Activated CD8-positive, alpha-beta T cell treated with anti-CD3 and anti-CD28 coated beads for 36 hours (primary cell): ENCODE results near the gene ZNF358. TPM values are rescaled to one million over a fixed set of nuclear protein-coding genes. Genes with fewer than 3 reads are reported as not detected.

Experiments
- ATAC-seq: fragments of 200-7000 bp; cut with Tn5 transposase; one replicate; pipeline ENCODE4 v1.10.0; 2021; ENCODE audit warnings: mild to moderate bottlenecking, moderate library complexity
- CTCF ChIA-PET: fragments of 350-600 bp; sonication (Branson Sonifier 250); formaldehyde crosslinking; loops from one replicate; lab custom pipeline; 2021; ENCODE audit warnings: antibody characterized with exemption; lab: Charles Lee
- POLR2A ChIA-PET: fragments of 350-600 bp; sonication (Branson Sonifier 250); formaldehyde crosslinking; loops from one replicate; lab custom pipeline; 2021; ENCODE audit warnings: antibody characterized with exemption; lab: Charles Lee
- DNase-seq: peaks from one replicate; pipeline ENCODE4 v3.0.0-alpha.2; 2020
- H3K27ac Mint-ChIP-seq: one replicate; pipeline ENCODE4 v1.8.0; 2021; ENCODE audit warnings: mild to moderate bottlenecking, mixed read lengths
- H3K27me3 Mint-ChIP-seq: one replicate; pipeline ENCODE4 v1.8.0; 2021; ENCODE audit warnings: mixed read lengths
- H3K36me3 Mint-ChIP-seq: one replicate; pipeline ENCODE4 v1.8.0; 2021; ENCODE audit warnings: low read depth, mixed read lengths
- H3K4me1 Mint-ChIP-seq: one replicate; pipeline ENCODE4 v1.8.0; 2021; ENCODE audit warnings: low read depth, mixed read lengths
- H3K4me3 Mint-ChIP-seq: one replicate; pipeline ENCODE4 v1.8.0; 2021; ENCODE audit warnings: mild to moderate bottlenecking, moderate library complexity, mixed read lengths
- H3K9me3 Mint-ChIP-seq: one replicate; pipeline ENCODE4 v1.8.0; 2021; ENCODE audit warnings: mixed read lengths
- CTCF ChIP-seq: fragments of 200-600 bp; IDR thresholded peaks from one replicate; pipeline ENCODE4 v1.8.0; 2022; ENCODE audit warnings: antibody characterized with exemption, mild to moderate bottlenecking
- intact Hi-C: fragments of 100-400 bp; cut with micrococcal nuclease; formaldehyde crosslinking; loops from one replicate; pipeline ENCODE4 v1.10.0; 2022
- total RNA-seq, 2 experiments: library from RNA; stranded (reverse); gene quantifications; one replicate each; pipeline ENCODE4 v1.2.3, GENCODE V29; 2021

The ZNF358 gene
- total RNA-seq, 2 experiments from 2014 or later = 4.8 to 6.5 TPM

- peaks cover 28% of the 10 kb centered on the region for H3K36me3 Mint-ChIP-seq
- ChIA-PET CTCF (no interaction called here), POLR2A (no interaction called here)
Observed at GRCh38 chr19:7549429-7550148, 33.7 kb downstream of the ZNF358 start.

GRCh38 chr19:7550169-7550770 lies 34.4 kb downstream of the ZNF358 start:
- POLR2A ChIA-PET = interaction anchor here (0.6 to 0.9 kb wide), 2 partner anchors 9 to 79 kb away, joined by 3 read pairs; partner anchors contain the start of genes PET100 and XAB2
- no peaks in the 10 kb centered on the region for H3K27me3 Mint-ChIP-seq

More at GRCh38 chr19:7549429-7550148, 33.7 kb downstream of the ZNF358 start:
- ATAC-seq (no peak), DNase-seq (no peak)
- Mint-ChIP-seq H3K9me3 (no peaks in the 10 kb centered on the region), H3K4me3 (no peak overlapping the region), H3K27me3 (no peaks in the 10 kb centered on the region), H3K4me1 (peaks cover 32% of the 10 kb centered on the region), H3K27ac (no peak overlapping the region)
- intact Hi-C loops = no loop called here
- TF ChIP-seq CTCF = no peak

GRCh38 chr19:7550987-7551761 lies 35.3 kb downstream of the ZNF358 start:
- ChIA-PET CTCF (no interaction called here), POLR2A (interaction anchor here (0.9 kb wide), 1 partner anchor 79 kb away, joined by 3 read pairs; the partner anchor contains the start of genes PET100 and XAB2)
- Mint-ChIP-seq H3K4me1 (peaks cover 18% of the 10 kb centered on the region), H3K27ac (no peak overlapping the region), H3K36me3 (peaks cover 25% of the 10 kb centered on the region), H3K27me3 (no peaks in the 10 kb centered on the region), H3K9me3 (no peaks in the 10 kb centered on the region), H3K4me3 (no peak overlapping the region)
- intact Hi-C loops = no loop called here
- DNase-seq (peak; percentile 61), ATAC-seq (peak; percentile 73)
- no peak for TF ChIP-seq CTCF

More at GRCh38 chr19:7550169-7550770, 34.4 kb downstream of the ZNF358 start:
- no peaks in the 10 kb centered on the region for H3K9me3 Mint-ChIP-seq
- no peak for DNase-seq
- peaks cover 27% of the 10 kb centered on the region for H3K4me1 Mint-ChIP-seq
- no peak overlapping the region for H3K4me3 Mint-ChIP-seq
- no peak for ATAC-seq
- TF ChIP-seq CTCF = no peak
- intact Hi-C loops = no loop called here
- H3K36me3 Mint-ChIP-seq = peaks cover 28% of the 10 kb centered on the region
- CTCF ChIA-PET = no interaction called here
- no peak overlapping the region for H3K27ac Mint-ChIP-seq

- no peaks in the 10 kb centered on the region for H3K27me3 Mint-ChIP-seq
- H3K9me3 Mint-ChIP-seq = no peaks in the 10 kb centered on the region
- peaks cover 11% of the 10 kb centered on the region for H3K4me1 Mint-ChIP-seq
- intact Hi-C loops = no loop called here
- DNase-seq (no peak), ATAC-seq (no peak)
- ChIA-PET CTCF (interaction anchor here (1.3 to 1.8 kb wide), 2 partner anchors 15 to 128 kb away, joined by 6 to 12 read pairs; partner anchors contain the start of gene TRAPPC5), POLR2A (interaction anchor here (0.8 to 1.5 kb wide), 2 partner anchors 31 to 77 kb away, joined by 3 to 4 read pairs; partner anchors contain the start of genes MCOLN1, PET100 and XAB2)
- peaks cover 33% of the 10 kb centered on the region for H3K36me3 Mint-ChIP-seq
- H3K4me3 Mint-ChIP-seq = no peak overlapping the region
- TF ChIP-seq CTCF = no peak
- no peak overlapping the region for H3K27ac Mint-ChIP-seq
Observed at GRCh38 chr19:7552781-7553180, 36.9 kb downstream of the ZNF358 start.
